C1 segment of cervical spinal cord (tissue), 14 donors: ENCODE measurements around the gene EDEM1.

ENCODE experiments used
- DNase-seq, 14 donors: peaks; one replicate each; lab custom pipeline; 2025; lab: John Stamatoyannopoulos, UW

Gene EDEM1

DNA sequence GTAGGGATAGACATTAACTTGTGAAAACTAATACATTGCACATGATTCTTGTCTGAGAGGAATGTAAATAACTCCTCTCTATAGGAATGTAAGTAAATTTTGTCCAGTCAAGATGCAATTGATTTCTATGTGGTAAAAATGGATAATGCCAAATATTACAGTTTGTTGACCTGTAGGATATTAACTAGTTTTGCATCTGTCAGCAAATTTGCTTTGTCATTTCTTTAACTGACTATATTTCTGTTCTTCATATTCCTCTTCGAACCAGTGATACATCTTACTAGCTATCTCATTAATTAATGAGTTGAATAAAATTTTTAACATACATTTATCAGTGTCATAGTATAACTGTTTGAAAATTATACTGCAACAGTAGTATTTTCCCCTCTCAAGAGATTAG lies 80.4 kb downstream of the EDEM1 start:
- no peak for DNase-seq
